Heart left ventricle (tissue), 16 donors: Measurements from ENCODE around the gene PRR14. TPM values are rescaled to one million over a fixed set of nuclear protein-coding genes. Genes with fewer than 3 reads are reported as not detected.
A peak's percentile ranks its signal among the peaks of the same experiment; 100 is the strongest.

Source experiments
- ATAC-seq, 4 donors: fragments of 200-7000 bp; cut with Tn5 transposase; one replicate each; pipeline ENCODE4 v1.9.1; 2020 to 2022; ENCODE audit warnings: moderate library complexity in 4 of 4, mild to moderate bottlenecking in 3 of 4, moderate number of reproducible peaks in 1 of 4
- DNase-seq, 5 donors: peaks; one replicate each; pipeline ENCODE4 v3.0.0-alpha.2; 2020
- H3K27ac ChIP-seq, 12 donors: fragments of 200-600 bp; sonication (generic) in 4 of 12; one replicate each; pipeline versions ENCODE4 v1.5.0 to v1.8.0; 2016 to 2022; ENCODE audit warnings: mild to moderate bottlenecking in 2 of 12
- H3K27me3 ChIP-seq, 9 donors: fragments of 200-600 bp; sonication (generic) in 2 of 9; one replicate each; pipeline versions ENCODE4 v1.5.1 to v1.8.0; 2016 to 2022; ENCODE audit warnings: mild to moderate bottlenecking in 3 of 9
- H3K36me3 ChIP-seq, 9 donors: fragments of 200-600 bp; sonication (generic) in 2 of 9; one replicate each; pipeline versions ENCODE4 v1.5.0 to v1.8.0; 2018 to 2022; ENCODE audit warnings: mild to moderate bottlenecking in 2 of 9
- H3K4me1 ChIP-seq, 12 donors: fragments of 200-600 bp; sonication (generic) in 4 of 12; one replicate each; pipeline versions ENCODE4 v1.5.0 to v1.8.0; 2016 to 2022; ENCODE audit warnings: mild to moderate bottlenecking in 3 of 12
- H3K4me3 ChIP-seq, 12 donors: fragments of 200-600 bp; sonication (generic) in 4 of 12; one replicate each; pipeline versions ENCODE4 v1.5.0 to v1.8.0; 2017 to 2022; ENCODE audit warnings: mild to moderate bottlenecking in 9 of 12, moderate library complexity in 4 of 12
- H3K9me3 ChIP-seq, 12 donors: fragments of 200-600 bp; sonication (generic) in 4 of 12; one replicate each; pipeline versions ENCODE4 v1.5.0 to v1.8.0; 2016 to 2022; ENCODE audit warnings: mild to moderate bottlenecking in 1 of 12
- POLR2A ChIP-seq, 2 donors: fragments of 450-650 bp; IDR thresholded peaks; one replicate each; pipeline ENCODE4 v1.6.1; 2017; ENCODE audit warnings: antibody characterized with exemption in 2 of 2, mild to moderate bottlenecking in 2 of 2, moderate library complexity in 2 of 2
- WGBS, 4 donors: extraction: QIAGEN DNeasy Blood & Tissue Kit in 2 of 4; methylation state at CpG; one replicate each; pipeline versions ENCODE4 v1.1.5 to v1.1.7; 2013 to 2018; 5-methylcytosine and 5-hydroxymethylcytosine counted together
- intact Hi-C, 10 donors: fragments of 100-400 bp; cut with DNase I; formaldehyde crosslinking; loops; one replicate each; pipeline versions ENCODE4 v1.11.1 to v1.14.2; 2022
- polyA plus RNA-seq, 2 donors: library from polyadenylated mRNA; stranded (reverse); fragments of 200-250 nt; gene quantifications; one replicate each; pipeline ENCODE4 v1.2.3, GENCODE V29; 2013
- total RNA-seq, 9 donors: library from RNA; depleted of rRNA in 2 of 9; stranded (reverse); fragments of >200 nt in 2 of 9; fragmentation: NEBNext Ultra II Directional in 3 of 9; extraction: Animal tissue kit (Norgen Biotek cat#: 25700) in 3 of 9; gene quantifications; one replicate each; pipeline versions ENCODE4 v1.1.0 to v1.2.4, GENCODE V29; 2016 to 2023
- TF ChIP-seq, protein P1 (sequence below), 12 donors: fragments of 200-600 bp; sonication (generic) in 4 of 12; IDR thresholded peaks; one replicate each; pipeline versions ENCODE4 v1.5.0 to v1.8.0; 2018 to 2022; ENCODE audit warnings: antibody characterized with exemption in 12 of 12, mild to moderate bottlenecking in 5 of 12
- donor health status: ischemic (EF 13 %, LVEDD 7.1; RV severe dilation, severe dysfunction).
- donor health status: healthy with polysubstance abuse.
- donor health status: DM: no; HTN: yes; CAD: no.
- donor health status: DM: no; HTN: no; CAD: no.
- donor health status: ischemic (EF 25% LVEDD 6.9; RV normal size, moderate dysfunction).
- donor health status: ischemic (EF 25% LVEDD 5.7; RV mildly dilated, moderate dysfunction).
- donor health status: healthy.
- donor health status: DM: yes; HTN: yes; CAD: no.
- donor health status: ischemic (EF 35%, LVEDD 5.7; RV mildly dilated, moderate dysfunction).
- donor health status: nonischemic (EF 11% LVEDD 7.7; RV severe dilation, severe dysfunction).
- donor health status: DM: yes; HTN: yes; CAD: no.
- donor health status: PGD.
- donor health status: ischemic (EF 29% LVEDD 5.4; RV normal size, mild dysfunction).
- donor health status: nonischemic (EF 23%, LVEDD 6.1; RV moderate dilation, normal function).

Gene PRR14
- total and polyA plus RNA-seq, 11 donors, result 12.3 to 26.6 (median 22.1) TPM

DNA sequence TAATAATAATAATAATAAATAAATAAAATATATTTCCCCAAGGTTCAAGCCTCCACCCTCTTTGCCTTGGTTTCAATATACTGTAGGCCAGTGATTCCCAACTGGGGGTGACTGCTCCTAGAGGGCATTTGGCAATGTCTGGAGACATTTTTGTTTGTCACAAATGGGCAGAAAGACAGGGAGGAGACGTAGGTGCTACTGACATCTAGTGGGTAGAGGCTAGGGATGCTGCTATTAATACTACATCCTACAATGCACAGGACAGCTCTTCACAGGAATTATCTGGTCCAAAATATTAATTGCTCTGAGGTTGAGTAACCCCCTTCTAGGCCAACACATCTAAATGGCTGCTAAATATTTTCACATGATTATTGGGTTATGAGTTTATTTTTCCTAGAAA lies 12.8 kb upstream of the PRR14 start:
- ATAC-seq, result no peak
- peaks cover 0 to 19% (median 9%) of the 10 kb centered on the region in 12 donors for H3K4me1 ChIP-seq
- H3K36me3 ChIP-seq, result no peaks in the 10 kb centered on the region
- H3K9me3 ChIP-seq, result no peaks in the 10 kb centered on the region
- no peak for TF ChIP-seq POLR2A (IDR thresholded peaks at IDR 0.05)
- TF ChIP-seq, protein P1, sequence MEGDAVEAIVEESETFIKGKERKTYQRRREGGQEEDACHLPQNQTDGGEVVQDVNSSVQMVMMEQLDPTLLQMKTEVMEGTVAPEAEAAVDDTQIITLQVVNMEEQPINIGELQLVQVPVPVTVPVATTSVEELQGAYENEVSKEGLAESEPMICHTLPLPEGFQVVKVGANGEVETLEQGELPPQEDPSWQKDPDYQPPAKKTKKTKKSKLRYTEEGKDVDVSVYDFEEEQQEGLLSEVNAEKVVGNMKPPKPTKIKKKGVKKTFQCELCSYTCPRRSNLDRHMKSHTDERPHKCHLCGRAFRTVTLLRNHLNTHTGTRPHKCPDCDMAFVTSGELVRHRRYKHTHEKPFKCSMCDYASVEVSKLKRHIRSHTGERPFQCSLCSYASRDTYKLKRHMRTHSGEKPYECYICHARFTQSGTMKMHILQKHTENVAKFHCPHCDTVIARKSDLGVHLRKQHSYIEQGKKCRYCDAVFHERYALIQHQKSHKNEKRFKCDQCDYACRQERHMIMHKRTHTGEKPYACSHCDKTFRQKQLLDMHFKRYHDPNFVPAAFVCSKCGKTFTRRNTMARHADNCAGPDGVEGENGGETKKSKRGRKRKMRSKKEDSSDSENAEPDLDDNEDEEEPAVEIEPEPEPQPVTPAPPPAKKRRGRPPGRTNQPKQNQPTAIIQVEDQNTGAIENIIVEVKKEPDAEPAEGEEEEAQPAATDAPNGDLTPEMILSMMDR (IDR thresholded peaks at IDR 0.05), result peak in 5 of 12 donors; percentile 17 to 32 (median 28)
- intact Hi-C loops, result loop anchor here in 1 of 10 donors (10.0 kb wide), 1 partner anchor 103 kb away; the partner anchor contains the start of gene ZNF747
- H3K4me3 ChIP-seq, result no peak overlapping the region
- no peaks in the 10 kb centered on the region for H3K27me3 ChIP-seq
- no peak overlapping the region for H3K27ac ChIP-seq
- no peak for DNase-seq
- 0 to 9% (median 7%) methylated on average over 1 of the region's 1 CpG for WGBS, 4 donors

GRCh38 chr16:30641378-30641982 lies 9.3 kb upstream of the PRR14 start:
- ATAC-seq (no peak), DNase-seq (no peak)
- no peak for TF ChIP-seq POLR2A (IDR thresholded peaks at IDR 0.05)
- TF ChIP-seq, protein P1 (IDR thresholded peaks at IDR 0.05), result no peak
- Histone ChIP-seq H3K4me1 (no peaks in the 10 kb centered on the region), H3K9me3 (no peaks in the 10 kb centered on the region), H3K27me3 (no peaks in the 10 kb centered on the region), H3K27ac (no peak overlapping the region), H3K4me3 (no peak overlapping the region), H3K36me3 (no peaks in the 10 kb centered on the region)
- intact Hi-C loops, result loop anchor here in 1 of 10 donors (10.0 kb wide), 1 partner anchor 57 kb away; the partner anchor contains the start of gene ZNF785
- WGBS, 4 donors, result 77 to 94% (median 88%) methylated on average over 3 of the region's 3 CpGs

- WGBS, 4 donors, result 64 to 75% (median 72%) methylated on average over 4 of the region's 4 CpGs
- Histone ChIP-seq H3K9me3 (no peaks in the 10 kb centered on the region), H3K36me3 (no peaks in the 10 kb centered on the region), H3K4me1 (no peaks in the 10 kb centered on the region), H3K4me3 (no peak overlapping the region), H3K27ac (no peak overlapping the region), H3K27me3 (no peaks in the 10 kb centered on the region)
- no peak for TF ChIP-seq POLR2A (IDR thresholded peaks at IDR 0.05)
- TF ChIP-seq, protein P1 (IDR thresholded peaks at IDR 0.05), result no peak
- DNase-seq (no peak), ATAC-seq (no peak)
- intact Hi-C loops, result loop anchor here in 1 of 10 donors (10.0 kb wide), 1 partner anchor 60 kb away; the partner anchor contains the start of gene ZNF785
Measured at GRCh38 chr16:30644334-30644830, 6.4 kb upstream of the PRR14 start.

DNA sequence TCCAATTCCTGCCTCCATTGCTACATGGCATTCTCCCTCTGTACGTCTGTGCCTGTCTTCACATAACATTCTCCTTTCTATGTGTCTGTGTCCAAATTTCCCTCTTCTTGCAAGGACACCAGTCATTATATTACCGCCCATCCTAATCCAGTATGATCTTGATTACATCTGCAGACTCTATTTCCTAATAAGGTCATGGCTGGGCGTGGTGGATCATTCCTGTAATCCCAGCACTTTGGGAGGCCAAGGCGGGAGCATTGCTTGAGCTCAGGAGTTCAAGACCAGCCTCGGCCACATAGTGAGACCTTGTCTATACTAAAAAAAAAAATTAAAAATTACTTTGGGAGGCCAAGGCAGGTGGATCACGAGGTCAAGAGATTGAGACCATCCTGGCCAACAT lies 5.0 kb upstream of the PRR14 start:
- ATAC-seq (no peak), DNase-seq (no peak)
- H3K27ac ChIP-seq, result no peak overlapping the region
- no peaks in the 10 kb centered on the region for H3K36me3 ChIP-seq
- intact Hi-C loops, result loop anchor here in 2 of 10 donors (5.0 to 10.0 kb wide), 2 partner anchors 61 to 668 kb away; partner anchors contain the start of gene ZNF785 (in 1 of the 2)
- peaks cover 0 to 8% (median 2%) of the 10 kb centered on the region in 12 donors for H3K4me1 ChIP-seq
- no peak overlapping the region for H3K4me3 ChIP-seq
- 56 to 65% (median 60%) methylated on average over 6 of the region's 6 CpGs for WGBS, 4 donors
- no peak for TF ChIP-seq POLR2A (IDR thresholded peaks at IDR 0.05)
- TF ChIP-seq, protein P1 (IDR thresholded peaks at IDR 0.05), result no peak
- no peaks in the 10 kb centered on the region for H3K9me3 ChIP-seq
- no peaks in the 10 kb centered on the region for H3K27me3 ChIP-seq
